GM12801 (cell line): ENCODE results near the gene GARNL3.

Source experiments
- TF ChIP-seq, protein P1 (sequence below): IDR thresholded peaks from one replicate; pipeline ENCODE4 v1.5.1; 2011; ENCODE audit warnings: control low read depth; ENCODE audit not compliant: insufficient read length; ENCODE audit errors: extremely low read depth

Gene GARNL3

GRCh38 chr9:127358023-127358535, 93.5 kb downstream of the GARNL3 start:
- TF ChIP-seq, protein P1, sequence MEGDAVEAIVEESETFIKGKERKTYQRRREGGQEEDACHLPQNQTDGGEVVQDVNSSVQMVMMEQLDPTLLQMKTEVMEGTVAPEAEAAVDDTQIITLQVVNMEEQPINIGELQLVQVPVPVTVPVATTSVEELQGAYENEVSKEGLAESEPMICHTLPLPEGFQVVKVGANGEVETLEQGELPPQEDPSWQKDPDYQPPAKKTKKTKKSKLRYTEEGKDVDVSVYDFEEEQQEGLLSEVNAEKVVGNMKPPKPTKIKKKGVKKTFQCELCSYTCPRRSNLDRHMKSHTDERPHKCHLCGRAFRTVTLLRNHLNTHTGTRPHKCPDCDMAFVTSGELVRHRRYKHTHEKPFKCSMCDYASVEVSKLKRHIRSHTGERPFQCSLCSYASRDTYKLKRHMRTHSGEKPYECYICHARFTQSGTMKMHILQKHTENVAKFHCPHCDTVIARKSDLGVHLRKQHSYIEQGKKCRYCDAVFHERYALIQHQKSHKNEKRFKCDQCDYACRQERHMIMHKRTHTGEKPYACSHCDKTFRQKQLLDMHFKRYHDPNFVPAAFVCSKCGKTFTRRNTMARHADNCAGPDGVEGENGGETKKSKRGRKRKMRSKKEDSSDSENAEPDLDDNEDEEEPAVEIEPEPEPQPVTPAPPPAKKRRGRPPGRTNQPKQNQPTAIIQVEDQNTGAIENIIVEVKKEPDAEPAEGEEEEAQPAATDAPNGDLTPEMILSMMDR: no peak

DNA sequence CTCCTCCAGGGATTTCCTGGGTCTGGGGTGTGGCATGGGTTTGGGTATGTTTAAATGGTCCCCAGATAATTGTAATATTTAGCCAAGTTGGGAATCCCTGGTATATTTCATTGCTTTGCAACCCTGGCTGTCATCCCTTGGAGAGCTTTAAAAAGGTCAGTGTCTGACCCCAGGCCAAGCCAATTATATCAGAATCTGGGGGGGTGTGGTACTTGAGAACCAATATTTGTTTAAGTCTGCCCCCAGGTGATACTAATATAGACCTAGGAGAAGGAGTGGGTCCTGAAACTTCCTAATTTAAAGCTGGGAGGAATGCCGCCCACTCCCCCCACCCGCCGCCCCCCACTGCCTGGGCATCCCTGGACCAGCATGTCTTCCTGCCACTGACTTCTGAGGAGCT, 94.2 kb downstream of the GARNL3 start:
- TF ChIP-seq, protein P1: no peak

DNA sequence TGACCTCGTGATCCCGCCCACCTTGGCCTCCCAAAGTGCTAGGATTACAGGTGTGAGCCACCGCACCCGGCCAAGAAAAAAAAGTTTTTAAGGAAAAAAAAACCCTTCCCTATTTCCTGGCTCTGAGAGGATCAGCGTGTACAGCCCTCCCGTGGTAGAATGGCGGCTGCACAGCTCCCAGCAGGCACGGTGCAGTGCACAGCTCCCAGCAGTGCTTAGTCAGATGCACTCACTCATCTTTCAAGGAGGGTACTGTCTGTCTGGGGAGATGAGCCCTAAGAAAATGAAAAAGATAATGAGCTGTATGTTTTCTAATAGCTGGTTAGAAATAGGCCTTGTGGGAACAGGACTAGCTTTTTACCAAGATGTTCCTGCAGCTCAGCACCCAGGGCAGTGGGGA, 95.7 kb downstream of the GARNL3 start:
- TF ChIP-seq, protein P1: no peak

GRCh38 chr9:127360829-127361228, 96.3 kb downstream of the GARNL3 start:
- TF ChIP-seq, protein P1: no peak

GRCh38 chr9:127361561-127361960, 97.0 kb downstream of the GARNL3 start:
- TF ChIP-seq, protein P1: no peak

- TF ChIP-seq, protein P1: no peak
Observed at GRCh38 chr9:127362829-127363228, 98.3 kb downstream of the GARNL3 start.

- TF ChIP-seq, protein P1: no peak
Observed at GRCh38 chr9:127365461-127365860, 100.9 kb downstream of the GARNL3 start.
